NCI-H2171 treated with DMSO at 0.1 percent for 48 hours (cell line): ENCODE results near the gene ABCB8.
"Not testable (repeated sequence)": the region's sequence is repeated elsewhere in the genome, so short reads cannot be mapped to it uniquely, and the experiment has no call there.

Source experiments
- DNase-seq: peaks from one replicate; lab custom pipeline; 2025; lab: John Stamatoyannopoulos, UW

The ABCB8 gene

GRCh38 chr7:151014950-151015349 lies 13.3 kb upstream of the ABCB8 start:
- no peak for DNase-seq

GRCh38 chr7:151015967-151016366 lies 12.3 kb upstream of the ABCB8 start:
- DNase-seq, result no peak

GRCh38 chr7:151016505-151016904 lies 11.7 kb upstream of the ABCB8 start:
- DNase-seq, result no peak

- no peak for DNase-seq
Observed at GRCh38 chr7:151016942-151017341, 11.3 kb upstream of the ABCB8 start.

- no peak for DNase-seq
Observed at GRCh38 chr7:151017370-151017952, 10.8 kb upstream of the ABCB8 start.

GRCh38 chr7:151017953-151018420 lies 10.3 kb upstream of the ABCB8 start:
- peak; percentile 53 for DNase-seq

GRCh38 chr7:151018421-151019129 lies 9.7 kb upstream of the ABCB8 start:
- DNase-seq, result no peak

GRCh38 chr7:151019130-151019447 lies 9.2 kb upstream of the ABCB8 start:
- no peak for DNase-seq

- no peak for DNase-seq
Observed at GRCh38 chr7:151020231-151020630, 8.0 kb upstream of the ABCB8 start.

GRCh38 chr7:151023232-151023631 lies 5.0 kb upstream of the ABCB8 start:
- peak; percentile 69 for DNase-seq

- no peak for DNase-seq
Observed at GRCh38 chr7:151024435-151025056, 3.7 kb upstream of the ABCB8 start, which contains the start of gene ATG9B. ATG9B (minus strand) TSS chr7:151024494; CDS start chr7:151024423, 71 bp downstream.

GRCh38 chr7:151025924-151026671 lies 2.2 kb upstream of the ABCB8 start:
- DNase-seq, result no peak

GRCh38 chr7:151026771-151027727 lies 1.2 kb upstream of the ABCB8 start:
- not testable (repeated sequence) for DNase-seq

- DNase-seq, result not testable (repeated sequence)
Observed at GRCh38 chr7:151027728-151028130, 521 bp upstream of the ABCB8 start.

GRCh38 chr7:151028948-151029501 lies 775 bp downstream of the ABCB8 start:
- no peak for DNase-seq

- no peak for DNase-seq
Observed at GRCh38 chr7:151031011-151031410, 2.8 kb downstream of the ABCB8 start.

- no peak for DNase-seq
Observed at GRCh38 chr7:151032936-151033863, 5.0 kb downstream of the ABCB8 start.

GRCh38 chr7:151033864-151034249 lies 5.6 kb downstream of the ABCB8 start:
- DNase-seq, result no peak

- DNase-seq, result no peak
Observed at GRCh38 chr7:151034312-151035025, 6.2 kb downstream of the ABCB8 start.
